GM23338 (cell line): ENCODE data around the gene VAV3. TPM values are rescaled to one million over a fixed set of nuclear protein-coding genes. Genes with fewer than 3 reads are reported as not detected.

ENCODE experiments used
- ATAC-seq: fragments of 200-7000 bp; cut with Tn5 transposase; 3 replicates; pipeline ENCODE4 v1.9.1; 2020
- DNase-seq: peaks from one replicate; pipeline ENCODE4 v3.0.0-alpha.2; 2015; ENCODE audit warnings: low spot score
- H2AFZ ChIP-seq: fragments of 200-600 bp; sonication (generic); 2 replicates; pipeline ENCODE4 v1.8.0; 2016; ENCODE audit warnings: antibody characterized with exemption, mild to moderate bottlenecking, moderate library complexity
- H3F3A ChIP-seq: fragments of 200-600 bp; sonication (generic); replicated peaks from 2 replicates; pipeline ENCODE4 v1.8.0; 2017; ENCODE audit warnings: antibody characterized with exemption, mixed run types, low read depth
- H3K27ac ChIP-seq: fragments of 200-600 bp; sonication (generic); 2 replicates; pipeline ENCODE4 v1.6.1; 2016; ENCODE audit warnings: low read depth
- H3K27me3 ChIP-seq: fragments of 200-600 bp; sonication (generic); 2 replicates; pipeline ENCODE4 v1.8.0; 2016; ENCODE audit warnings: mild to moderate bottlenecking, mixed run types, moderate library complexity; ENCODE audit not compliant: insufficient read depth
- H3K36me3 ChIP-seq: fragments of 200-600 bp; sonication (generic); 2 replicates; pipeline ENCODE4 v1.8.0; 2016; ENCODE audit warnings: mild to moderate bottlenecking; ENCODE audit not compliant: insufficient read depth
- H3K4me1 ChIP-seq: fragments of 200-600 bp; sonication (generic); 2 replicates; pipeline ENCODE4 v1.8.0; 2016; ENCODE audit warnings: mild to moderate bottlenecking, moderate library complexity; ENCODE audit not compliant: insufficient read depth
- H3K4me2 ChIP-seq: fragments of 200-600 bp; sonication (generic); 2 replicates; pipeline ENCODE4 v1.7.1; 2017; ENCODE audit warnings: mixed run types
- H3K4me3 ChIP-seq: fragments of 200-600 bp; sonication (generic); 2 replicates; pipeline ENCODE4 v1.6.1; 2016; ENCODE audit warnings: mixed run types
- H3K79me2 ChIP-seq: fragments of 200-600 bp; sonication (generic); replicated peaks from 2 replicates; pipeline ENCODE4 v1.8.0; 2017; ENCODE audit warnings: mild to moderate bottlenecking; ENCODE audit not compliant: insufficient read depth
- H3K9me2 ChIP-seq: fragments of 200-600 bp; sonication (generic); 2 replicates; pipeline ENCODE4 v1.8.0; 2017; ENCODE audit not compliant: insufficient read depth
- H4K20me1 ChIP-seq: fragments of 200-600 bp; sonication (generic); replicated peaks from 2 replicates; pipeline ENCODE4 v1.8.0; 2017; ENCODE audit warnings: mild to moderate bottlenecking; ENCODE audit not compliant: insufficient read depth
- H3K27ac Mint-ChIP-seq: 2 replicates; pipeline ENCODE4 v1.8.0; 2020; ENCODE audit warnings: inconsistent platforms, mild to moderate bottlenecking, moderate library complexity, mixed read lengths
- H3K27me3 Mint-ChIP-seq: 3 replicates; pipeline ENCODE4 v1.8.0; 2022; ENCODE audit warnings: low read depth, mild to moderate bottlenecking, moderate library complexity, mixed read lengths, inconsistent platforms; ENCODE audit not compliant: insufficient read depth, poor library complexity
- H3K36me3 Mint-ChIP-seq: 3 replicates; pipeline ENCODE4 v1.8.0; 2021; ENCODE audit warnings: low read depth, mild to moderate bottlenecking, inconsistent platforms, moderate library complexity, mixed read lengths
- H3K4me1 Mint-ChIP-seq: 3 replicates; pipeline ENCODE4 v1.8.0; 2020; ENCODE audit warnings: mild to moderate bottlenecking, inconsistent platforms, mixed read lengths
- H3K4me3 Mint-ChIP-seq: 3 replicates; pipeline ENCODE4 v1.8.0; 2021; ENCODE audit warnings: moderate library complexity, mild to moderate bottlenecking, inconsistent platforms, mixed read lengths
- H3K9me3 Mint-ChIP-seq: 3 replicates; pipeline ENCODE4 v1.8.0; 2020; ENCODE audit warnings: moderate library complexity, mild to moderate bottlenecking, inconsistent platforms, mixed read lengths
- CREB1 ChIP-seq: fragments of 250-450 bp; sonication (Bioruptor Pico); IDR thresholded peaks from 2 replicates; pipeline ENCODE4 v1.5.0; 2020; ENCODE audit warnings: low read depth, mild to moderate bottlenecking, moderate library complexity
- ETS1 ChIP-seq: IDR thresholded peaks from 2 replicates; pipeline ENCODE4 v1.6.1; 2016; ENCODE audit warnings: antibody characterized with exemption
- JUNB ChIP-seq: IDR thresholded peaks from one replicate; pipeline ENCODE4 v1.6.1; 2016; ENCODE audit warnings: antibody characterized with exemption; ENCODE audit not compliant: unreplicated experiment
- NANOG ChIP-seq: IDR thresholded peaks from 2 replicates; pipeline ENCODE4 v1.6.1; 2016; ENCODE audit warnings: antibody characterized with exemption, borderline replicate concordance
- REST ChIP-seq: IDR thresholded peaks from one replicate; pipeline ENCODE4 v1.6.1; 2018; ENCODE audit warnings: antibody characterized with exemption; ENCODE audit not compliant: unreplicated experiment
- STAT1 ChIP-seq: IDR thresholded peaks from one replicate; pipeline ENCODE4 v1.6.1; 2016; ENCODE audit warnings: antibody characterized with exemption; ENCODE audit not compliant: unreplicated experiment
- ZNF114 ChIP-seq: fragments of 250-450 bp; sonication (Bioruptor Pico); IDR thresholded peaks from 2 replicates; pipeline ENCODE4 v1.5.0; 2020; ENCODE audit warnings: mild to moderate bottlenecking, moderate library complexity
- ZNF331 ChIP-seq: fragments of 250-450 bp; sonication (Bioruptor Pico); IDR thresholded peaks from 2 replicates; pipeline ENCODE4 v1.5.0; 2020; ENCODE audit warnings: low read depth, mild to moderate bottlenecking, moderate library complexity
- ZNF462 ChIP-seq: fragments of 250-450 bp; sonication (Bioruptor Pico); IDR thresholded peaks from 2 replicates; pipeline ENCODE4 v1.5.0; 2020; ENCODE audit warnings: mild to moderate bottlenecking, moderate library complexity
- polyA plus RNA-seq: library from polyadenylated mRNA; unstranded; fragments of >200 nt; fragmentation: Nextera tagmentation; extraction: Ambion mirVana; gene quantifications from 2 replicates; pipeline ENCODE4 v1.2.1, GENCODE V29; 2016
- total RNA-seq: library from RNA; depleted of rRNA; stranded (reverse); fragments of >200 nt; shearing (Covaris generic); gene quantifications from 2 replicates; pipeline ENCODE4 v1.2.3, GENCODE V29; 2014

Gene VAV3
- total and polyA plus RNA-seq, 2 experiments from 2014 or later, result 3.0 to 11.3 TPM

- TF ChIP-seq ZNF462 (CRISPR knock-in tag) (no peak), NANOG (no peak), STAT1 (no peak), ZNF114 (CRISPR knock-in tag) (no peak), ZNF331 (CRISPR knock-in tag) (no peak), JUNB (no peak)
Measured at GRCh38 chr1:107824946-107825345, 140.0 kb downstream of the VAV3 start (continued).

GRCh38 chr1:107821340-107821739 is 143.6 kb downstream of the VAV3 start:
- no peak overlapping the region for H3K4me2 ChIP-seq
- no peaks in the 10 kb centered on the region for H3F3A ChIP-seq
- H3K27me3 ChIP-seq, result no peaks in the 10 kb centered on the region
- ATAC-seq (no peak), DNase-seq (no peak)
- no peaks in the 10 kb centered on the region for H3K36me3 ChIP-seq
- H3K36me3 Mint-ChIP-seq, result no peaks in the 10 kb centered on the region
- no peaks in the 10 kb centered on the region for H3K27me3 Mint-ChIP-seq
- H3K9me3 Mint-ChIP-seq, result no peaks in the 10 kb centered on the region; the same call in 1 of the 3 replicates
- H3K4me3 ChIP-seq, result no peak overlapping the region
- H2AFZ ChIP-seq, result no peak overlapping the region
- no peaks in the 10 kb centered on the region for H3K79me2 ChIP-seq
- H3K9me2 ChIP-seq, result peaks cover 3% of the 10 kb centered on the region; the same call in 1 of the 2 replicates
- H3K4me3 Mint-ChIP-seq, result no peak overlapping the region
- no peak overlapping the region for H3K27ac Mint-ChIP-seq
- H4K20me1 ChIP-seq, result no peaks in the 10 kb centered on the region
- peaks cover 6% of the 10 kb centered on the region; the same call in 1 of the 2 replicates for H3K4me1 ChIP-seq
- H3K4me1 Mint-ChIP-seq, result peaks cover 20% of the 10 kb centered on the region
- H3K27ac ChIP-seq, result no peak overlapping the region
- TF ChIP-seq NANOG (no peak), CREB1 (CRISPR knock-in tag) (no peak), ETS1 (no peak), ZNF331 (CRISPR knock-in tag) (no peak), REST (no peak)
